HG03520 (cell line): ENCODE data around the gene TRAF3IP3.
A peak's percentile ranks its signal among the peaks of the same experiment; 100 is the strongest.

Experiments used
- ATAC-seq: cut with Tn5 transposase; IDR thresholded peaks from one replicate; pipeline ENCODE4 v1.9.1; 2021; ENCODE audit warnings: mild to moderate bottlenecking, moderate library complexity; ENCODE audit not compliant: unreplicated experiment

TRAF3IP3 gene

GRCh38 chr1:209755926-209756614 lies at the start of gene TRAF3IP3:
TSS of gene TRAF3IP3 (plus strand) at chr1:209756053. CDS start at chr1:209760040, 3,987 bp downstream.
- ATAC-seq, result peak; percentile 79

GRCh38 chr1:209706622-209707021 lies 49.2 kb upstream of the TRAF3IP3 start:
- ATAC-seq, result no peak

- no peak for ATAC-seq
Observed at GRCh38 chr1:209707308-209707707, 48.5 kb upstream of the TRAF3IP3 start.

GRCh38 chr1:209708297-209708696 lies 47.6 kb upstream of the TRAF3IP3 start:
- ATAC-seq, result no peak

GRCh38 chr1:209710093-209710492 lies 45.8 kb upstream of the TRAF3IP3 start:
- peak; percentile 71 for ATAC-seq

- no peak for ATAC-seq
Observed at GRCh38 chr1:209710847-209711246, 45.0 kb upstream of the TRAF3IP3 start.

- no peak for ATAC-seq
Observed at GRCh38 chr1:209714338-209714737, 41.5 kb upstream of the TRAF3IP3 start.

GRCh38 chr1:209715314-209715713 lies 40.5 kb upstream of the TRAF3IP3 start:
- ATAC-seq, result no peak

GRCh38 chr1:209717818-209718217 lies 38.0 kb upstream of the TRAF3IP3 start:
- no peak for ATAC-seq

GRCh38 chr1:209720326-209720725 lies 35.5 kb upstream of the TRAF3IP3 start:
- no peak for ATAC-seq

- no peak for ATAC-seq
Observed at GRCh38 chr1:209720826-209721225, 35.0 kb upstream of the TRAF3IP3 start.

GRCh38 chr1:209721323-209721722 lies 34.5 kb upstream of the TRAF3IP3 start:
- ATAC-seq, result no peak

GRCh38 chr1:209723265-209723664 lies 32.6 kb upstream of the TRAF3IP3 start:
- ATAC-seq, result no peak

GRCh38 chr1:209723756-209724693 lies 31.8 kb upstream of the TRAF3IP3 start:
- peak; percentile 52 for ATAC-seq

- no peak for ATAC-seq
Observed at GRCh38 chr1:209727286-209727685, 28.6 kb upstream of the TRAF3IP3 start.

GRCh38 chr1:209727785-209728184 lies 28.1 kb upstream of the TRAF3IP3 start:
- no peak for ATAC-seq

GRCh38 chr1:209728466-209728865 lies 27.4 kb upstream of the TRAF3IP3 start:
- no peak for ATAC-seq

GRCh38 chr1:209729436-209729835 lies 26.4 kb upstream of the TRAF3IP3 start:
- ATAC-seq, result no peak

- ATAC-seq, result no peak
Observed at GRCh38 chr1:209732725-209733124, 23.1 kb upstream of the TRAF3IP3 start.

GRCh38 chr1:209733409-209734192 lies 22.3 kb upstream of the TRAF3IP3 start:
- no peak for ATAC-seq

GRCh38 chr1:209736490-209737117 lies 19.2 kb upstream of the TRAF3IP3 start:
- ATAC-seq, result no peak
